NT2/D1 (cell line): ENCODE results near the gene B4GALT1.

ENCODE experiments used
- DNase-seq: peaks from one replicate; pipeline ENCODE4 v3.0.0-alpha.2; 2011; ENCODE audit warnings: low read depth, low spot score
- H3K27me3 ChIP-seq: 2 replicates; pipeline ENCODE4 v1.6.0; 2011; ENCODE audit warnings: mild to moderate bottlenecking; ENCODE audit not compliant: insufficient read length, insufficient read depth
- H3K36me3 ChIP-seq: 2 replicates; pipeline ENCODE4 v1.6.1; 2011; ENCODE audit warnings: mild to moderate bottlenecking, low read length, mixed read lengths; ENCODE audit not compliant: insufficient read depth, insufficient read length
- H3K4me1 ChIP-seq: 2 replicates; pipeline ENCODE4 v1.5.1; 2011; ENCODE audit not compliant: insufficient read depth, insufficient read length
- H3K4me3 ChIP-seq: 2 replicates; pipeline ENCODE4 v1.5.1; 2011; ENCODE audit warnings: low read depth; ENCODE audit not compliant: insufficient read length
- H3K9ac ChIP-seq: 2 replicates; pipeline ENCODE4 v1.6.0; 2011; ENCODE audit warnings: low read depth; ENCODE audit not compliant: insufficient read length
- H3K9me3 ChIP-seq: 2 replicates; pipeline ENCODE4 v1.5.1; 2011; ENCODE audit warnings: mild to moderate bottlenecking, low read length; ENCODE audit not compliant: insufficient read depth
- SUZ12 ChIP-seq: IDR thresholded peaks from 2 replicates; pipeline ENCODE4 v1.6.1; 2011; ENCODE audit not compliant: insufficient read length, insufficient read depth; ENCODE audit errors: extremely low read depth
- YY1 ChIP-seq: IDR thresholded peaks from 2 replicates; pipeline ENCODE4 v1.6.1; 2011; ENCODE audit not compliant: insufficient read length, insufficient read depth
- ZNF274 ChIP-seq: IDR thresholded peaks from 2 replicates; pipeline ENCODE4 v1.6.1; 2011; ENCODE audit warnings: mild to moderate bottlenecking, low read depth, low read length

Gene B4GALT1

GRCh38 chr9:33198165-33198564 lies 31.0 kb upstream of the B4GALT1 start:
- no peak for DNase-seq
- Histone ChIP-seq H3K36me3 (no peaks in the 10 kb centered on the region), H3K4me3 (no peak overlapping the region), H3K9me3 (no peaks in the 10 kb centered on the region), H3K4me1 (no peaks in the 10 kb centered on the region), H3K27me3 (no peaks in the 10 kb centered on the region), H3K9ac (no peak overlapping the region)
- TF ChIP-seq ZNF274, result no peak
- TF ChIP-seq YY1, result no peak
- TF ChIP-seq SUZ12, result no peak

- Histone ChIP-seq H3K36me3 (no peaks in the 10 kb centered on the region), H3K9me3 (no peaks in the 10 kb centered on the region), H3K4me3 (no peak overlapping the region), H3K9ac (no peak overlapping the region), H3K27me3 (no peaks in the 10 kb centered on the region), H3K4me1 (no peaks in the 10 kb centered on the region)
- no peak for DNase-seq
- TF ChIP-seq SUZ12 (no peak), ZNF274 (no peak), YY1 (no peak)
Measured at GRCh38 chr9:33197279-33198152, 30.4 kb upstream of the B4GALT1 start.

- no peaks in the 10 kb centered on the region for H3K4me1 ChIP-seq
- no peaks in the 10 kb centered on the region for H3K9me3 ChIP-seq
- no peak for DNase-seq
- no peaks in the 10 kb centered on the region for H3K36me3 ChIP-seq
- no peak overlapping the region for H3K9ac ChIP-seq
- no peaks in the 10 kb centered on the region for H3K27me3 ChIP-seq
- TF ChIP-seq SUZ12, result no peak
- no peak for TF ChIP-seq YY1
- no peak for TF ChIP-seq ZNF274
- no peak overlapping the region for H3K4me3 ChIP-seq
Measured at GRCh38 chr9:33196736-33197135, 29.6 kb upstream of the B4GALT1 start.

- Histone ChIP-seq H3K4me1 (no peaks in the 10 kb centered on the region), H3K4me3 (no peak overlapping the region), H3K27me3 (no peaks in the 10 kb centered on the region), H3K9me3 (no peaks in the 10 kb centered on the region), H3K36me3 (no peaks in the 10 kb centered on the region), H3K9ac (no peak overlapping the region)
- no peak for DNase-seq
- no peak for TF ChIP-seq ZNF274
- TF ChIP-seq YY1, result no peak
- TF ChIP-seq SUZ12, result no peak
Measured at GRCh38 chr9:33193818-33194217, 26.7 kb upstream of the B4GALT1 start.

- DNase-seq, result no peak
- no peak overlapping the region for H3K9ac ChIP-seq
- no peak for TF ChIP-seq ZNF274
- no peak for TF ChIP-seq SUZ12
- TF ChIP-seq YY1, result no peak
- no peaks in the 10 kb centered on the region for H3K36me3 ChIP-seq
- H3K27me3 ChIP-seq, result no peaks in the 10 kb centered on the region
- H3K4me1 ChIP-seq, result peaks cover 3% of the 10 kb centered on the region
- H3K4me3 ChIP-seq, result no peak overlapping the region
- H3K9me3 ChIP-seq, result no peaks in the 10 kb centered on the region
Measured at GRCh38 chr9:33192493-33193255, 25.5 kb upstream of the B4GALT1 start.

GRCh38 chr9:33190021-33190705 lies 23.0 kb upstream of the B4GALT1 start:
- peaks cover 6% of the 10 kb centered on the region for H3K4me1 ChIP-seq
- no peaks in the 10 kb centered on the region for H3K9me3 ChIP-seq
- H3K4me3 ChIP-seq, result no peak overlapping the region
- H3K36me3 ChIP-seq, result no peaks in the 10 kb centered on the region
- H3K27me3 ChIP-seq, result no peaks in the 10 kb centered on the region
- DNase-seq, result no peak
- H3K9ac ChIP-seq, result no peak overlapping the region
- TF ChIP-seq YY1 (no peak), ZNF274 (no peak), SUZ12 (no peak)
